HG03354 (cell line): Measurements from ENCODE around the gene ACAD11.
"Not testable (repeated sequence)": the region's sequence is repeated elsewhere in the genome, so short reads cannot be mapped to it uniquely, and the experiment has no call there.

ENCODE experiments used
- ATAC-seq: cut with Tn5 transposase; IDR thresholded peaks from one replicate; pipeline ENCODE4 v1.9.1; 2021; ENCODE audit warnings: mild to moderate bottlenecking; ENCODE audit not compliant: unreplicated experiment, poor library complexity, severe bottlenecking

The ACAD11 gene

GRCh38 chr3:132615301-132615700 lies 44.3 kb downstream of the ACAD11 start:
- ATAC-seq = not testable (repeated sequence)

GRCh38 chr3:132606620-132607019 lies 53.0 kb downstream of the ACAD11 start:
- ATAC-seq = not testable (repeated sequence)

- no peak for ATAC-seq
Observed at GRCh38 chr3:132606085-132606484, 53.5 kb downstream of the ACAD11 start.

- ATAC-seq = no peak
Observed at GRCh38 chr3:132605374-132605792, 54.2 kb downstream of the ACAD11 start.

GRCh38 chr3:132600614-132601013 lies 59.0 kb downstream of the ACAD11 start:
- ATAC-seq = not testable (repeated sequence)

GRCh38 chr3:132598181-132598580 lies 61.4 kb downstream of the ACAD11 start:
- no peak for ATAC-seq

- ATAC-seq = no peak
Observed at GRCh38 chr3:132597660-132598059, 61.9 kb downstream of the ACAD11 start.

GRCh38 chr3:132596816-132597433 lies 62.7 kb downstream of the ACAD11 start, which contains the start of gene ACKR4:
Gene ACKR4 (plus strand): TSS chr3:132597270. CDS start chr3:132600398, 3,128 bp downstream.
- ATAC-seq = no peak

GRCh38 chr3:132596326-132596725 lies 63.3 kb downstream of the ACAD11 start:
- ATAC-seq = no peak

- ATAC-seq = no peak
Observed at GRCh38 chr3:132595014-132595413, 64.6 kb downstream of the ACAD11 start.

- ATAC-seq = no peak
Observed at GRCh38 chr3:132594498-132594897, 65.1 kb downstream of the ACAD11 start.

GRCh38 chr3:132593947-132594323 lies 65.7 kb downstream of the ACAD11 start:
- no peak for ATAC-seq

GRCh38 chr3:132593241-132593946 lies 66.2 kb downstream of the ACAD11 start:
- ATAC-seq = no peak

GRCh38 chr3:132592216-132592615 lies 67.4 kb downstream of the ACAD11 start:
- no peak for ATAC-seq

GRCh38 chr3:132587401-132587800 lies 72.2 kb downstream of the ACAD11 start:
- ATAC-seq = no peak

- no peak for ATAC-seq
Observed at GRCh38 chr3:132573797-132574211, 85.8 kb downstream of the ACAD11 start.

- no peak for ATAC-seq
Observed at GRCh38 chr3:132570016-132570415, 89.6 kb downstream of the ACAD11 start.

GRCh38 chr3:132569580-132569979 lies 90.0 kb downstream of the ACAD11 start:
- no peak for ATAC-seq

GRCh38 chr3:132569153-132569552 lies 90.5 kb downstream of the ACAD11 start:
- no peak for ATAC-seq

GRCh38 chr3:132568422-132568821 lies 91.2 kb downstream of the ACAD11 start:
- no peak for ATAC-seq

GRCh38 chr3:132564070-132564465 lies 95.5 kb downstream of the ACAD11 start:
- no peak for ATAC-seq
